Right cardiac atrium (tissue), 5 donors: ENCODE data around the gene RYR1. TPM values are rescaled to one million over a fixed set of nuclear protein-coding genes. Genes with fewer than 3 reads are reported as not detected.
"Not testable (repeated sequence)": the region's sequence is repeated elsewhere in the genome, so short reads cannot be mapped to it uniquely, and the experiment has no call there.

Experiments used
- ATAC-seq, 2 donors: fragments of 200-7000 bp; cut with Tn5 transposase; one replicate each; pipeline versions ENCODE4 v1.8.0 to v1.9.1; 2020; ENCODE audit warnings: moderate library complexity in 2 of 2, mild to moderate bottlenecking in 1 of 2
- DNase-seq, 3 donors: peaks; one replicate each; pipeline ENCODE4 v3.0.0-alpha.2; 2020
- H3K27ac ChIP-seq: one replicate; pipeline ENCODE4 v1.5.1; 2013; ENCODE audit warnings: mild to moderate bottlenecking, low read length, control low read depth, moderate library complexity
- H3K27me3 ChIP-seq: one replicate; pipeline ENCODE4 v1.6.1; 2013; ENCODE audit not compliant: control insufficient read depth, insufficient read depth
- H3K4me1 ChIP-seq: one replicate; pipeline ENCODE4 v1.6.1; 2013; ENCODE audit warnings: low read length; ENCODE audit not compliant: control insufficient read depth, insufficient read depth
- H3K4me3 ChIP-seq: one replicate; pipeline ENCODE4 v1.5.1; 2013; ENCODE audit warnings: low read length, control low read depth
- H3K9me3 ChIP-seq: one replicate; pipeline ENCODE4 v1.6.1; 2013; ENCODE audit warnings: low read length; ENCODE audit not compliant: control insufficient read depth
- WGBS: extraction: QIAGEN DNeasy Blood & Tissue Kit; methylation state at CpG from one replicate; pipeline ENCODE4 v1.1.7; 2013; 5-methylcytosine and 5-hydroxymethylcytosine counted together
- intact Hi-C, 4 donors: fragments of 100-400 bp; cut with DNase I; formaldehyde crosslinking; loops; one replicate each; pipeline versions ENCODE4 v1.11.0 to v1.14.0; 2022 to 2023
- polyA plus RNA-seq: library from polyadenylated mRNA; stranded (reverse); fragments of 200-250 nt; gene quantifications from one replicate; pipeline ENCODE4 v1.2.3, GENCODE V29; 2013
- total RNA-seq, 4 donors: library from RNA; stranded (reverse); fragmentation: NEBNext Ultra II Directional; extraction: Animal tissue kit (Norgen Biotek cat#: 25700); gene quantifications; one replicate each; pipeline ENCODE4 v1.2.1, GENCODE V29; 2021
- donor health status: healthy with polysubstance abuse.
- donor health status: DM: no; HTN: yes; CAD: no.
- donor health status: DM: no; HTN: no; CAD: no.
- donor health status: DM: no; HTN: yes; CAD: no; lungs with severe emphysema.
- donor health status: DM: yes; HTN: yes; CAD: no.

RYR1 gene
- total and polyA plus RNA-seq, 5 donors = 0.80 to 1.6 (median 1.1) TPM

GRCh38 chr19:38624822-38625221 lies 191.3 kb downstream of the RYR1 start:
- Histone ChIP-seq H3K27me3 (no peaks in the 10 kb centered on the region), H3K9me3 (no peaks in the 10 kb centered on the region), H3K27ac (no peak overlapping the region), H3K4me1 (peaks cover 4% of the 10 kb centered on the region), H3K4me3 (no peak overlapping the region)
- WGBS = 82% methylated on average over 3 of the region's 3 CpGs
- intact Hi-C loops = loop anchor here in 3 of 4 donors (10.0 kb wide), 2 partner anchors 220 to 300 kb away; partner anchors contain the start of gene FAM98C (in 2 of the 3)
- ATAC-seq (no peak), DNase-seq (no peak)

GRCh38 chr19:38626401-38626800 lies 192.9 kb downstream of the RYR1 start:
- no peaks in the 10 kb centered on the region for H3K9me3 ChIP-seq
- WGBS = 97% methylated on average over 4 of the region's 4 CpGs
- no peak for ATAC-seq
- intact Hi-C loops = loop anchor here in 3 of 4 donors (10.0 kb wide), 2 partner anchors 222 to 298 kb away; partner anchors contain the start of gene FAM98C (in 2 of the 3)
- no peak overlapping the region for H3K4me3 ChIP-seq
- no peaks in the 10 kb centered on the region for H3K4me1 ChIP-seq
- no peaks in the 10 kb centered on the region for H3K27me3 ChIP-seq
- peak in 1 of 3 donors; percentile 18 for DNase-seq
- H3K27ac ChIP-seq = no peak overlapping the region

GRCh38 chr19:38629568-38629967 lies 196.1 kb downstream of the RYR1 start:
- ATAC-seq (peak in 1 of 2 donors; percentile 8), DNase-seq (peak in 2 of 3 donors; percentile 18 to 29)
- 95% methylated on average over 6 of the region's 6 CpGs for WGBS
- Histone ChIP-seq H3K9me3 (no peaks in the 10 kb centered on the region), H3K27ac (no peak overlapping the region), H3K4me1 (no peaks in the 10 kb centered on the region), H3K4me3 (no peak overlapping the region), H3K27me3 (no peaks in the 10 kb centered on the region)
- intact Hi-C loops = loop anchor here in 3 of 4 donors (10.0 kb wide), 2 partner anchors 225 to 295 kb away; partner anchors contain the start of gene FAM98C (in 2 of the 3)

- not testable (repeated sequence) for H3K9me3 ChIP-seq, H3K4me3 ChIP-seq, H3K27ac ChIP-seq, H3K4me1 ChIP-seq, H3K27me3 ChIP-seq, ATAC-seq
- WGBS = 65% methylated on average over 11 of the region's 11 CpGs
- intact Hi-C loops = loop anchor here in 2 of 4 donors (5.0 to 10.0 kb wide), 3 partner anchors 86 to 229 kb away; partner anchors contain the start of gene FAM98C (in 2 of the 2)
- DNase-seq = peak in 1 of 3 donors; percentile 4
Measured at GRCh38 chr19:38631301-38631700, 197.8 kb downstream of the RYR1 start.

- H3K4me1 ChIP-seq, DNase-seq, H3K27ac ChIP-seq, H3K9me3 ChIP-seq, H3K27me3 ChIP-seq, H3K4me3 ChIP-seq, ATAC-seq: not testable (repeated sequence)
- intact Hi-C loops = loop anchor here in 2 of 4 donors (5.0 to 10.0 kb wide), 3 partner anchors 87 to 230 kb away; partner anchors contain the start of gene FAM98C (in 2 of the 2)
- 68% methylated on average over 7 of the region's 7 CpGs for WGBS
Measured at GRCh38 chr19:38631811-38632475, 198.5 kb downstream of the RYR1 start.

GRCh38 chr19:38632476-38633213 lies 199.2 kb downstream of the RYR1 start:
- Histone ChIP-seq H3K9me3 (no peaks in the 10 kb centered on the region), H3K4me1 (no peaks in the 10 kb centered on the region), H3K27me3 (no peaks in the 10 kb centered on the region), H3K4me3 (no peak overlapping the region), H3K27ac (no peak overlapping the region)
- ATAC-seq (no peak), DNase-seq (peak in 2 of 3 donors; percentile 30 to 46)
- intact Hi-C loops = loop anchor here in 2 of 4 donors (5.0 to 10.0 kb wide), 3 partner anchors 88 to 230 kb away; partner anchors contain the start of gene FAM98C (in 2 of the 2)
- 90% methylated on average over 16 of the region's 16 CpGs for WGBS

GRCh38 chr19:38634757-38635482 lies 201.4 kb downstream of the RYR1 start:
- WGBS = 67% methylated on average over 17 of the region's 17 CpGs
- intact Hi-C loops = loop anchor here in 2 of 4 donors (5.0 to 10.0 kb wide), 3 partner anchors 90 to 233 kb away; partner anchors contain the start of gene FAM98C (in 2 of the 2)
- no peaks in the 10 kb centered on the region for H3K27me3 ChIP-seq
- H3K27ac ChIP-seq = peak overlapping the region; percentile 72
- no peaks in the 10 kb centered on the region for H3K9me3 ChIP-seq
- peak; percentile 72 to 92 (median 89) for DNase-seq
- H3K4me3 ChIP-seq = no peak overlapping the region
- peak; percentile 24 to 32 for ATAC-seq
- no peaks in the 10 kb centered on the region for H3K4me1 ChIP-seq

- no peak for ATAC-seq
- H3K4me1 ChIP-seq = no peaks in the 10 kb centered on the region
- intact Hi-C loops = loop anchor here in 1 of 4 donors (10.0 kb wide), 2 partner anchors 91 to 231 kb away; partner anchors contain the start of gene FAM98C
Measured at GRCh38 chr19:38635483-38636399, 202.2 kb downstream of the RYR1 start.

More at GRCh38 chr19:38635483-38636399, 202.2 kb downstream of the RYR1 start:
- DNase-seq = peak in 2 of 3 donors; percentile 4 to 32
- Histone ChIP-seq H3K4me3 (no peak overlapping the region), H3K27ac (no peak overlapping the region), H3K27me3 (no peaks in the 10 kb centered on the region), H3K9me3 (no peaks in the 10 kb centered on the region)
- WGBS = 90% methylated on average over 17 of the region's 17 CpGs
